CD14-positive monocyte (primary cell): ENCODE results near the gene TRMU. TPM values are rescaled to one million over a fixed set of nuclear protein-coding genes. Genes with fewer than 3 reads are reported as not detected.

Experiments
- DNase-seq, 3 donors: peaks; one replicate each; pipeline ENCODE4 v3.0.0-alpha.2; 2011 to 2022
- H2AFZ ChIP-seq: 2 replicates; pipeline ENCODE4 v1.6.0; 2012; ENCODE audit warnings: mild to moderate bottlenecking, low read depth, low read length, inconsistent platforms; ENCODE audit not compliant: insufficient read depth, poor library complexity, severe bottlenecking
- H3K27ac ChIP-seq, 2 donors: 1 replicate in 1 of 2; 2 replicates in 1 of 2; pipeline ENCODE4 v1.5.1; 2012 to 2013; ENCODE audit warnings: low read length in 2 of 2, control low read depth in 1 of 2, inconsistent platforms in 1 of 2, low read depth in 1 of 2, mild to moderate bottlenecking in 1 of 2
- H3K27me3 ChIP-seq, 2 donors: one replicate each; pipeline versions ENCODE4 v1.6.0 to v1.6.1; 2011 to 2013; ENCODE audit warnings: low read length in 2 of 2; ENCODE audit not compliant: control insufficient read depth in 2 of 2, insufficient read depth in 2 of 2
- H3K36me3 ChIP-seq, 2 donors: replicated peaks in 1 of 2; 1 replicate in 1 of 2; 2 replicates in 1 of 2; pipeline versions ENCODE4 v1.5.1 to v1.6.1; 2012 to 2013; ENCODE audit warnings: low read length in 2 of 2, control low read depth in 1 of 2, inconsistent platforms in 1 of 2, mild to moderate bottlenecking in 1 of 2; ENCODE audit not compliant: insufficient read depth in 2 of 2, control insufficient read depth in 1 of 2
- H3K4me1 ChIP-seq, 2 donors: 1 replicate in 1 of 2; 2 replicates in 1 of 2; pipeline versions ENCODE4 v1.5.1 to v1.6.1; 2012 to 2013; ENCODE audit warnings: low read length in 2 of 2, control low read depth in 1 of 2, inconsistent platforms in 1 of 2, mild to moderate bottlenecking in 1 of 2, moderate library complexity in 1 of 2; ENCODE audit not compliant: insufficient read depth in 2 of 2, control insufficient read depth in 1 of 2
- H3K4me2 ChIP-seq: replicated peaks from 2 replicates; pipeline ENCODE3; 2012; ENCODE audit warnings: low read length, moderate library complexity, mild to moderate bottlenecking; ENCODE audit not compliant: poor library complexity, severe bottlenecking; ENCODE audit errors: extremely low read depth
- H3K4me3 ChIP-seq, 3 experiments: fragments of 200-600 bp in 1 of 3; sonication (generic) in 1 of 3; replicated peaks in 1 of 3; 1 replicate in 2 of 3; 2 replicates in 1 of 3; pipeline ENCODE4 v1.5.1; 2011 to 2013; ENCODE audit warnings: low read length in 3 of 3, mild to moderate bottlenecking in 3 of 3, control low read depth in 2 of 3, low read depth in 2 of 3, inconsistent platforms in 1 of 3, moderate library complexity in 1 of 3
- H3K79me2 ChIP-seq: 2 replicates; pipeline ENCODE4 v1.6.0; 2012; ENCODE audit warnings: mild to moderate bottlenecking, control low read depth, inconsistent platforms, low read length, moderate library complexity; ENCODE audit not compliant: insufficient read depth
- H3K9ac ChIP-seq: 2 replicates; pipeline ENCODE4 v1.6.0; 2017; ENCODE audit warnings: low read length, mild to moderate bottlenecking; ENCODE audit not compliant: insufficient read depth, poor library complexity, severe bottlenecking
- H3K9me3 ChIP-seq, 2 donors: replicated peaks in 1 of 2; 1 replicate in 1 of 2; 2 replicates in 1 of 2; pipeline versions ENCODE4 v1.5.1 to v1.6.1; 2012 to 2013; ENCODE audit warnings: low read length in 2 of 2, control low read depth in 1 of 2; ENCODE audit not compliant: control insufficient read depth in 1 of 2, insufficient read depth in 1 of 2
- H4K20me1 ChIP-seq: 2 replicates; pipeline ENCODE4 v1.6.0; 2012; ENCODE audit warnings: mild to moderate bottlenecking, low read length, control low read depth, moderate library complexity; ENCODE audit not compliant: insufficient read depth
- H3K27ac Mint-ChIP-seq, 7 donors: one replicate each; pipeline ENCODE4 v1.8.0; 2020; ENCODE audit warnings: mild to moderate bottlenecking in 7 of 7, mixed read lengths in 7 of 7, moderate library complexity in 6 of 7, inconsistent platforms in 2 of 7
- H3K27me3 Mint-ChIP-seq, 3 donors: one replicate each; pipeline ENCODE4 v1.8.0; 2021 to 2022; ENCODE audit warnings: low read depth in 3 of 3, mild to moderate bottlenecking in 3 of 3, mixed read lengths in 3 of 3, moderate library complexity in 3 of 3, inconsistent platforms in 1 of 3
- H3K36me3 Mint-ChIP-seq, 2 donors: one replicate each; pipeline ENCODE4 v1.8.0; 2020; ENCODE audit warnings: mixed read lengths in 2 of 2, inconsistent platforms in 1 of 2, mild to moderate bottlenecking in 1 of 2
- H3K4me1 Mint-ChIP-seq: one replicate; pipeline ENCODE4 v1.8.0; 2020; ENCODE audit warnings: mild to moderate bottlenecking, mixed read lengths
- H3K4me3 Mint-ChIP-seq, 2 donors: one replicate each; pipeline ENCODE4 v1.8.0; 2020; ENCODE audit warnings: mild to moderate bottlenecking in 2 of 2, mixed read lengths in 2 of 2, moderate library complexity in 1 of 2
- H3K9me3 Mint-ChIP-seq, 7 donors: one replicate each; pipeline ENCODE4 v1.8.0; 2020 to 2022; ENCODE audit warnings: mixed read lengths in 7 of 7, mild to moderate bottlenecking in 6 of 7, moderate library complexity in 6 of 7, inconsistent platforms in 2 of 7
- CTCF ChIP-seq: fragments of 200-600 bp; IDR thresholded peaks from one replicate; pipeline ENCODE4 v1.8.0; 2022; ENCODE audit warnings: antibody characterized with exemption, mild to moderate bottlenecking
- WGBS: methylation state at CpG from one replicate; pipeline ENCODE4 v1.1.5; 2013; ENCODE audit warnings: missing lambda C conversion rate; ENCODE audit not compliant: insufficient coverage; 5-methylcytosine and 5-hydroxymethylcytosine counted together
- intact Hi-C, 2 donors: fragments of 100-400 bp; cut with micrococcal nuclease; formaldehyde crosslinking; loops; one replicate each; pipeline versions ENCODE4 v1.15.0 to v1.15.1; 2023
- polyA plus RNA-seq, 3 donors: library from polyadenylated mRNA; depleted of rRNA in 1 of 3; unstranded in 2 of 3; stranded (reverse) in 1 of 3; fragments of 300-500 nt in 2 of 3; fragments of >200 nt in 1 of 3; fragmentation: Illumina TruSeq in 2 of 3; gene quantifications; 1 replicate in 2 of 3; 2 replicates in 1 of 3; pipeline ENCODE4 v1.2.3, GENCODE V29; 2012 to 2021

The TRMU gene
- polyA plus RNA-seq, 3 donors: 4.7 to 32.9 (median 5.6) TPM

- Mint-ChIP-seq H3K27me3 (no peaks in the 10 kb centered on the region), H3K36me3 (peaks cover 76 to 91% of the 10 kb centered on the region in 2 donors), H3K27ac (peak overlapping the region in 3 of 7 donors; percentile 6 to 24 (median 20)), H3K9me3 (no peaks in the 10 kb centered on the region), H3K4me1 (no peaks in the 10 kb centered on the region), H3K4me3 (no peak overlapping the region)
- Histone ChIP-seq H3K4me3 (no peak overlapping the region), H3K4me2 (no peak overlapping the region), H4K20me1 (no peaks in the 10 kb centered on the region), H3K4me1 (no peaks in the 10 kb centered on the region), H2AFZ (no peak overlapping the region), H3K27ac (no peak overlapping the region), H3K9me3 (no peaks in the 10 kb centered on the region), H3K79me2 (peaks cover 41% of the 10 kb centered on the region), H3K36me3 (peaks cover 60 to 92% of the 10 kb centered on the region in 2 donors), H3K27me3 (no peaks in the 10 kb centered on the region), H3K9ac (no peak overlapping the region)
- DNase-seq: no peak
- no peak for TF ChIP-seq CTCF
- intact Hi-C loops: no loop called here
- 98% methylated on average over 15 of the region's 15 CpGs for WGBS
Measured at GRCh38 chr22:46318576-46318975, 16.9 kb upstream of the TRMU start.

- H3K27ac ChIP-seq: no peak overlapping the region
- intact Hi-C loops: no loop called here
- Mint-ChIP-seq H3K27me3 (peaks cover 0 to 2% (median 0%) of the 10 kb centered on the region in 3 donors), H3K36me3 (peaks cover 81 to 93% of the 10 kb centered on the region in 2 donors), H3K4me1 (no peaks in the 10 kb centered on the region), H3K27ac (peak overlapping the region in 2 of 7 donors; percentile 20 to 69), H3K9me3 (no peaks in the 10 kb centered on the region), H3K4me3 (no peak overlapping the region)
- peaks cover 64 to 92% of the 10 kb centered on the region in 2 donors for H3K36me3 ChIP-seq
- no peaks in the 10 kb centered on the region for H3K9me3 ChIP-seq
- H3K79me2 ChIP-seq: peaks cover 41% of the 10 kb centered on the region
- H3K4me1 ChIP-seq: no peaks in the 10 kb centered on the region
- H2AFZ ChIP-seq: no peak overlapping the region
- 95% methylated on average over 10 of the region's 10 CpGs for WGBS
- no peak overlapping the region for H3K4me2 ChIP-seq
- DNase-seq: no peak
- no peak for TF ChIP-seq CTCF
- H3K27me3 ChIP-seq: no peaks in the 10 kb centered on the region
- H3K4me3 ChIP-seq: no peak overlapping the region
- H3K9ac ChIP-seq: no peak overlapping the region
- H4K20me1 ChIP-seq: no peaks in the 10 kb centered on the region
Measured at GRCh38 chr22:46319319-46319718, 16.2 kb upstream of the TRMU start.
